GM12873 (cell line): ENCODE measurements around the gene ADRM1.

Experiments used
- CTCF ChIP-seq: IDR thresholded peaks from 2 replicates; pipeline ENCODE4 v1.5.1; 2012; ENCODE audit warnings: low read depth, mild to moderate bottlenecking, moderate library complexity, low read length, control low read depth; ENCODE audit not compliant: insufficient read depth; ENCODE audit errors: missing control alignments

Gene ADRM1

GRCh38 chr20:62352402-62353288 is 49.8 kb downstream of the ADRM1 start:
- TF ChIP-seq CTCF, result no peak

- TF ChIP-seq CTCF, result no peak
Observed at GRCh38 chr20:62353289-62354030, 50.7 kb downstream of the ADRM1 start.

- TF ChIP-seq CTCF, result no peak
Observed at GRCh38 chr20:62354031-62354808, 51.4 kb downstream of the ADRM1 start.

GRCh38 chr20:62354811-62355341 is 52.1 kb downstream of the ADRM1 start:
- TF ChIP-seq CTCF, result no peak

- TF ChIP-seq CTCF, result no peak
Observed at GRCh38 chr20:62355516-62355877, 52.7 kb downstream of the ADRM1 start.

- TF ChIP-seq CTCF, result no peak
Observed at GRCh38 chr20:62355878-62356588, 53.2 kb downstream of the ADRM1 start.
